ENCODE results near the gene SLC27A1.
"Not testable (repeated sequence)": the region's sequence is repeated elsewhere in the genome, so short reads cannot be mapped to it uniquely, and the experiment has no call there.

The SLC27A1 gene

DNA sequence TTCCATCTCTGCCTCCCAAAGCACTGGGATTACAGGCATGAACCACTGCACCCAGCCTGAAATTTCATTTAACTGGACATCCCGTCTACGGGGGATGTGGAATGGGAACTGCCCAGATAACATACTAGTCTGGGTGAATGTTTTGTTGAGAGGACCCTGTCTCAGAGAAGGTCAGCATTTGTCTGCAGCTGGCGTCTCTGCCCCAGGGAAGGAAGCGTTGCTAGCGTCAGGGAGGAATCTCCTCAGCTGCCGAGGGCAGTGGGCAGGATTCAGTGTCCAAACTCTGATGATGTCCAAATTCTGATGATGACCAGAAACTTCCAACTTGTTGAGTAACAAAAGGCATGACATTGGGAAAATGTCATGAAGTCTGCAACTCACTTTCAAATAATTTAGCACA, 12.7 kb upstream of the SLC27A1 start:
- DNase-seq, result no peak

GRCh38 chr19:17458970-17459369, 11.4 kb upstream of the SLC27A1 start:
- no peak for DNase-seq

DNA sequence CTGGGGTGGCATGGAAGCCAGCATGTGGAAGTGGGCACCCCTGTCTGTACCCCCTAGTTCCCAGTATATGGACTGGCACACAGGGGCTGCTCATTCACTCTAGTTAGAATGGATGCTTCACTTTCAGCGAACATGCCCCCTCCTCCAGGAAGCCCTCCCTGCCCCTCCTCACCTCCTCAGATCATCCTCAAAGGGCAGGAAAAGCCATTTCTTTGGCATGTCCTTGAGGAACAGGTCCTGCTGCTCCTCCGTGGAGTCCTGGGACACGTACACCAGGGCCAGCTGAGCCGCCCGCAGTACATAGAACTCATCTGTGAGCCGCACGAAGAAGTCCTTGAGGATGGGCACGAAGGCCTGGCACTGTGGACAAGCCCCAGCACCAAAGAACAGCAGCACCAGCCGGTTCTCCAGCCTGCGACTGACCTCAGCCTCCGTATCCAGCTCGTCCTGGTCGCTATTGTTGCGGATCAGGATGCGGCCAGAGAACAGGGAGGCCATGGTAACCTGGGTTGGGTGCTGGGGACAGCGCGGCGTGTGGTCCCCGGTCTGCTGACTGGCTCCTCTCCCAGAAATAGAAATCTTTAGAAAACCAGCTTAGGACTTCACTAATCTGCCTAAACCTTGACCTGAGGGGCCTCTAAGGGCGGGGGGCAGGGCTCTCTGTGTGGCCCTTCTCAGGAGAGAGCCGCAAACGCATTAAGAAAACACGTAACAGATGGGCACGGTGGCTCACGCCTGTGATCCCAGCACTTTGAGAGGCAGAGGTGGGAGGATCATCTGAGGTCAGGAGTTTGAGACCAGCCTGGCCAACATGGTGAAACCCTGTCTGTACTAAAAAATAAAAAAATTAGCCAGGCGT, 9.7 kb upstream of the SLC27A1 start, which contains the start of gene NXNL1:
Gene NXNL1 (minus strand): TSS at position 555 of the 859 bp plus-strand sequence. CDS start 57 bp downstream, at position 498.
- no peak for DNase-seq

DNA sequence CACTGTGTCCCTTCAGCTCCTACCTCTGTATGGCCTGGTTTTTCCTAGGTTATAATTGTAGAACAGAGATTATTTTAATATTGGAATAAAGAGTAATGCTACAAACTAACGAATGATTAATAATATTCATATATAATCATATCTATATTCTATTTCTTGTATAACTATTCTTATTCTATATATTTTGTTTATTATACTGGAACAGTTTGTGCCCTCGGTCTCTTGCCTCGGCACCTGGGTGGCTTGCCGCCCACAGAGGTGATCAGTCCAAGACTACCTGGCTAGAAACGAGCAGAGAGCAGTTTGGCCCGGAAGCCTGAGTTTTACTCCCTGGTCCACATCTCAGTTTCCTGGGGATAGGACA, 3.9 kb upstream of the SLC27A1 start:
- DNase-seq, result no peak

DNA sequence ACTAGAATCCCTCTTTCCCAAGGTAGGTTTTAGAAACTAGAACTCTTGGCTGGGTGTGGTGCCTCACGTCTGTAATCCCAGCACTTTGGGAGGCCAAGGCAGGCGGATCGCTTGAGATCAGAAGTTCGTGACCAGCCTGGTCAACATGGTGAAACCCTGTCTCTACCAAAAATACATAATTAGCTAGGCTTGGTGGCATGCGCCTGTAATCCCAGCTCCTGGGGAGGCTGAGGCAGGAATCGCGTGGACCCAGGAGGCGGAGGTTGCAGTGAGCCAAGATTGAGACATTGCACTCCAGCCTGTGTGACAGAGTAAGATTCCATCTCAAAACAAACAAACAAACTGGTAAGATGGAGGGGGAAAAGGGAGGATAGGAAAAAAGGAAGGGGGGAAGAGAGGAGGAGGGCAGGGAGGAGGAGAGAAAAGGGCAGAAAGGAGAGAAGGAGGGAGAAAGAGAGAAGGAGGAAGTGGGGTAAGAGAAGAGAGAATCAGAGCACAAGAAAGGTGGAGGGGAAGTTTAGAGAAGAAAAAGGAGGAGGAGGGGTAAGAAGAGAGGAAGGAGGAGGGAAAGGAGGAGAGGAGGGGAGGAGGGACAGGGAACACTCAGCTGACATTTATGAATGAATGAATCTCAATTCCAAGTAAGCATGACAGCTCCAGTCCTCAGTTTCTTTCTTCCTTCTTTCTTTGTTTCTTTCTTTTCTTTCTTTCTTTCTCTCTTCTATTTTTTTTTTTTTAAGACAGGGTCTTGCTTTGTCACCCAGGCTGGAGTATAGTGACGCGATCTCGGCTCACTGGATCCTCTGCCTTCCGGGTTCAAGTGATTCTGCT, 2.6 kb upstream of the SLC27A1 start:
- DNase-seq, result no peak

GRCh38 chr19:17468302-17469091, 1.8 kb upstream of the SLC27A1 start:
- no peak for DNase-seq

GRCh38 chr19:17469092-17469480, 1.2 kb upstream of the SLC27A1 start:
- peak in 1 of 2 experiments; percentile 10 for DNase-seq

- DNase-seq, result peak; percentile 97
Observed at GRCh38 chr19:17469481-17470067, 750 bp upstream of the SLC27A1 start.

DNA sequence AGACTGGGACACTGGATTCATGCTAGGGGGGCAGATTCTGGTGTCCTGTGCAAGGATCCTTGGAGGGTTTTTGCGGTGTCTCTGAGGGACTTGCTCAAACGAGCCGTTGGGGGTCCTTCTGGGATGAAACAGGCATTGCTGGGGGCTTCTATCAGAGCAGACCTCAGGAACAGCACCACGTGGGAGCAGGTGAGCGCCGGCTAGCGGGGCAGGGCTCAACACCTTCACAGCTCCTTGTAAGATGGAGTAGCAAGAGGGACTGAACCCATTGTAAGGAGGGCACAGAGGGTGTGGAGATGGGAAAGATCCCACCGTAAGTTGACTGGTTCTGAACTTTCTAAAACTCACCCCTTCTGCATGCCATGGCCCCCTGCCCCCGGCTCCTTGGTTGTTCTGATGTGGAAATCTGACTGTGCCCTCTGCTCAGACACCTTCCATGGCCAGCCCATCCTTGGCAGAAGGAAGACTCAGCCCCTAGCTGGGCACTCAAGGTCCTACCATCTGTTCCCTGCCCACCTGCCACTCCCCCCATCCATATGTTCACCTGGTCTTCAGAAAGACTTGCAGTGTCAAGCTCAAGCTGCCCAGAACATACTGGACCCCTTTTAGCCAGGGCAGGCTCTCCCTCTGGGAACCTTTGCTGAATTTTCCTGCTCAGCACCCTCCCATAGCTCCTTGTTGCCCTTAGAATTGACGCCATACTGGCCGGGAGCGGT, 1.2 kb downstream of the SLC27A1 start:
- DNase-seq, result no peak

DNA sequence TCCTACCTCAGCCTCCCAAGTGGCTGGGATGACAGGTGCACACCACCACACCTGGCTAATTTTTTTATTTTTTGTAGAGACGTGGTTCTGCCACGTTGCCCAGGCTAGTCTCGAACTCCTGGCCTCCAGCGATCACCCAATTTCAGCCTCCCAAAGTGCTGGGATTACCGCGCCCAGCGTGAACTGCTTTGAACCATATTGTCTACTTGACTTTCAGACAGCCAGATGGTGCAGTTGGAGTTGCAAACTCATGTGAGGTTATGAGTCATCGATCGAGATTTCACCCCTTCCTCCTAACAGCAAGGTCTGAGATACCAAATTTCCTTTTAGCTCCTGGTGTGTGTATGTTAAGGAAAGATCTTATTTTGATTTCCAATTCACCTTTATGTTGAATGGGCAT, 2.7 kb downstream of the SLC27A1 start:
- no peak for DNase-seq

DNA sequence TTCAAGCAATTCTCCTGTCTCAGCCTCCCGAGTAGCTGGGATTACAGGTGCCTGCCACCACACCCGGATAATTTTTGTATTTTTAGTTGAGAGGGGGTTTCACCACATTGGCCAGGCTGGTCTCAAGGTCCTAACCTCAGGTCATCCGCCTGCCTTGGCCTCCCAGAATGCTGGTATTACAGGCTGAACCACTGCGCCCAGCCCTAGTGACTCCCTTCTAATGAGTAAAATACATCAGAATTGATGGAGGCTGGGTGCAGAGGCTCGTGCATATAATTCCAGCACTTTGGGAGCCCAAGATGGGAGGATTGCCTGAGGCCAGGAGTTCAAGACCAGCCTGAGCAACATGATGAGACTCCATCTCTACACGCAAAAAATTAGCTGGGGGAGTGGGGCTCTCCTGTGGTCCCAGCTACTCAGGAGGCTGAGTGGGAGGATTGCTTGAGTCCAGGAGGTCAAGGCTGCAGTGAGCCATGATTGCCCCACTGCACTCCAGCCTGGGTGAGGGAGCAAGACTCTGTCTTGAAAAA, 4.8 kb downstream of the SLC27A1 start:
- not testable (repeated sequence) for DNase-seq

DNA sequence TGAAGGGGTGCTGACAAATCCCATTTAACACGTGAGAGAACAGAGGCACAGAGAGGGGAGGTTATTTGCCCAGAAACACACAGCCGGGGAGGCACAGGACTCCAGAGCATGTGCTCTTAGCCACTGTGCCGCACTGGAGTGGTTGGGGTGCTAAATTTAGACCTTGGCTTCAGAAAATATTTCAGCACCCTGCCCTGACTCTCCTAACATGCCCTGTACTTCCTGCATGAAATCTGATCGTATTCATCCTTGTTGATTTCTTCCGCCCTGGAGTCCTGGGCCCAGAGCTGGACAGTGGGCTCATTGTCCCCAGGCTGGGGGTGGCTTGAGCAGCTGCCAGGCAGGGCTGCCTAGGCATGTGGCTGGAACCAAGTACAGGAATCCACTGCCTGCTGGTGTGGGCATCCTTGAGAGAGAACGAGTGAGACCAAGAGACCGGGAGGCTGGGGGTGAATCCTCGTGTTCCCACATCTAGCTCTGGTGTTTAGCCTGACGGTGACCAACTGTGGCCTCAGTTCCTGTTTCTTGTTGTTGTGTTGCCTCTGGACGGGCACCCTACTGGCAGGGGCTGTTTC, 5.3 kb downstream of the SLC27A1 start:
- no peak for DNase-seq

DNA sequence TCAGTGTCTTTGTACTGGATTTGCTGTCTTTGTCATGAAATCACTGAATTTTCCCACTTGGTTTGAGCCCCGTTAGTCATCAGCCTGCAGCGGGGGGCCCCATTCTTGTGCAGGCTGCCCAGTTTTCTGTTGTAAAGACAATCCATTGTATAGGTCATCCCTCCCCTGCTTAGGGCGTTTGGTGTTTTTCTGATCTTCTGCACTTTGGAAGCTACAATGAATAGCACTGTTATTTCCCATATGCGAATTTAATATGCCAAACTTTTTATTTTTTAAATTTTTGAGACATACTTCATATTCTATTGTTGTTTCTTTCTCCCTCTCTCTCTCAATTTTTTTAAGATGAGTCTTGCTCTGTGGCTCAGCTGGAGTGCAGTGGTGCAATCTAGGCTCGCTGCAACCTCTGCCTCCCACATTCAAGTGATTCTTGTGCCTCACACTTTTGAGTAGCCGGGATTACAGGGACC, 9.0 kb downstream of the SLC27A1 start:
- no peak for DNase-seq

DNA sequence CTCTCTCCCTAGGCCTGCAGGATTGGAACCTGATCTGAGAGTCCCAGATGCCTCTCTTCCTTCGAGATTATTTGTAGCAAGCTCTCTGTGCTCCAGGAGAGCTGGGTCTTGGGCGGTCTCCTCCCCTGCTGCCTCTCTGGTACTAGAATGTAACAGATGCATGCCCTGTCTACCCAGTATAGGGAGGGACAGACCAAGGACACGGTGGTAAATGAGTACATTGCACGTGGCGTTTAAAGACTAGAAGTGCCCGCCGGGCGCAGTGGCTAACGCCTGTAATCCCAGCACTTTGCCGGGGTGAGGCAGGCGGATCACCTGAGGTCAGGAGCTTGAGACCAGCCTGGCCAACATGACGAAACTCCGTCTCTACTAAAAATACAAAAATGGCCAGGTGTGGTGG, 11.7 kb downstream of the SLC27A1 start:
- DNase-seq, result no peak

DNA sequence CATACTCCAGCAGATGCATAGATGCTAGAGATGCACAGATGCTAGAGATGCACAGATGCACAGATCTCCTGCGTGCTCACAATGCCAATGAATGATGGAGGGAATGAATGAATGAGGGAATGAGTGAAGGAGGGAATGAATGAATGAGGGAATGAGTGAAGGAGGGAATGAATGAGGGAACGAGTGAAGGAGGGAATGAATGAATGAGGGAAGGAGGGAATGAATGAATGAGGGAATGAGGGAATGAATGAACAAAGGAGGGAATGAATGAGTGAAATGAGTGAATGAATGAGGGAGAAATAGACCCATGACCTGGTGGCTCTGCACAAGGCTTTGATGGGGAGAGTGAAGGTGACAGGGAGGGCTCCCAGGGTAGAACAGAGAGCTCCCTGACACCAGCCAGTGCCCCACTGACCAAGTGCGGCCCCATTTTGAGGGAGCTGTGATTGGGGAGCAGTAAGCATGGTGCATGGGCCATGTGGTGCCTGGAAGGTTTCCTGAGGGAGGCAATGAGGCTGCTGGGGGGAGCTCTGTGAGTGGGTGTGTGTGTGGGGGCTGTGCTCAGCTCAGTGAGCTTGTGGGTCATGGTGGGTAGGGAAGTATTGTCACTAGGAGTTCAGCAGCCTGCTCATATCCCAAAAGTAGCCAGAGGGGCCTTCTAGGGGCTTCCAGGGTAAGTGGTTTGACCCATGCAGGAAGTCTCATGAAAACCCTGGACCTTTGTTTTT, 12.7 kb downstream of the SLC27A1 start:
- no peak for DNase-seq

GRCh38 chr19:17483605-17484002, 13.3 kb downstream of the SLC27A1 start:
- no peak for DNase-seq

GRCh38 chr19:17484520-17485185, 14.3 kb downstream of the SLC27A1 start:
- DNase-seq, result no peak

DNA sequence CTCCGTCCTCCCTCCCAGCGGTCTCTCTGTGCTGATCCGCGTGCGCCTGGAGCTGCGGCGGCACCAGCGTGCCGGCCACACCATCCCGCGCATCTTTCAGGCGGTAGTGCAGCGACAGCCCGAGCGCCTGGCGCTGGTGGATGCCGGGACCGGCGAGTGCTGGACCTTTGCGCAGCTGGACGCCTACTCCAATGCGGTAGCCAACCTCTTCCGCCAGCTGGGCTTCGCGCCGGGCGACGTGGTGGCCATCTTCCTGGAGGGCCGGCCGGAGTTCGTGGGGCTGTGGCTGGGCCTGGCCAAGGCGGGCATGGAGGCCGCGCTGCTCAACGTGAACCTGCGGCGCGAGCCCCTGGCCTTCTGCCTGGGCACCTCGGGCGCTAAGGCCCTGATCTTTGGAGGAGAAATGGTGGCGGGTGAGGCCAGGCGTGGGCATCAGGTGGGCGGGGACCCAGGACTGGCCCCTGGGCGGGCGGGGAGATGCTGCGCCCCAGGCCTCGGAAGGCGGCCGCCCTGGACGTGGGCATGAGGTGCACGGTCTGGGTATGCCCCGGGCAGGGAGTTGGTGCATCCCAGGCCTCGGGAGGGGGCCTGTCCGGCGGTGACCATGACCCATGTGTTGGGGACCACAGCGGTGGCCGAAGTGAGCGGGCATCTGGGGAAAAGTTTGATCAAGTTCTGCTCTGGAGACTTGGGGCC, 16.4 kb downstream of the SLC27A1 start:
- DNase-seq, result no peak

Data from activated CD4-positive, alpha-beta T cell treated with anti-CD3 and anti-CD28 coated beads, Interleukin-2, amount 50 U/mL, for 4 hours (primary cell).